ENCODE measurements around the gene APOC3. TPM values are rescaled to one million over a fixed set of nuclear protein-coding genes. Genes with fewer than 3 reads are reported as not detected.

APOC3 gene
- total and polyA plus RNA-seq, 2 experiments from 2014 or later, result 2,125 to 2,309 TPM

DNA sequence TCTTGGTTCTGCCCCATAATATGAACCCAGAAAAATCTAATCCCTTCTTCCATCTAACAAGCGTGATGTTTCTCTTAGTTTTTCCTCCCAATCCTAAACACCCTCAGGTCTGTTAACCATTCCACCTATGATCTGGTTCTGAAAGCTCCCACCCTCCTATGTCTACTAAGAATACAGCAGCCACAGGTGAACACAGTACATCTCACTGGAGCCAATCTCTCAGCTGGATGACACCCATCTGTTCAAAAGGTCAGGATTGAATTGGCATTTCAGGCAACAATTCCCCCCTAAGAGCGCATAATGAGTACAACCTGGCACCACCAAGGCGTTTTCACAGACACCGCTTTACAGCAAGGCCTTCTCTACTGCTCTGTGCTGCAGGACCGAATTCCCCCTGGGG, 26.7 kb downstream of the APOC3 start:
- no peaks in the 10 kb centered on the region for H4K20me1 ChIP-seq (ENCODE audit: insufficient read depth, poor library complexity, severe bottlenecking)

DNA sequence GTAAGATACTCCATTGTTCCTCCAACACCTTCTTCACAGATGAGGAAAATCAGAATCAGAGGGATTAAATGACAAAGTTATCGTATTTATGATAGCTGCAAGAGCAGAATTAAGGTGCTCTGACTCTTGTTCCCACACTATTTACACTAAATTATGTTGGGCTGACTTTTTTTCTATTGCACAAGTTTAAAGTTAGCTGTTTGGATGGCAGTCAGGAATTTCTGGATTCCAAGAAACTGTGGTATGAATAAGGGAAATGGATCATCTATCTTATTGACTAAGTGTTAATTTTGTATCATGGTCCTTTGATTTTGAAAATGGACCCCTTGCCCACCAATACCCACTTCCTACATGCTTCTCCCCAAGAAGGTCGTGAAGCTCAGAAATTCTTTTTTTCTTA, 27.6 kb downstream of the APOC3 start:
- Histone ChIP-seq H3K9me3 (ENCODE audit: low read depth) (no peaks in the 10 kb centered on the region), H3K4me3 (no peak overlapping the region), H3K27me3 (no peaks in the 10 kb centered on the region), H3K4me2 (no peak overlapping the region), H3K4me1 (ENCODE audit: insufficient read depth) (peaks cover 16% of the 10 kb centered on the region), H3K79me2 (no peaks in the 10 kb centered on the region), H4K20me1 (ENCODE audit: insufficient read depth, poor library complexity, severe bottlenecking) (no peaks in the 10 kb centered on the region), H2AFZ (no peak overlapping the region), H3K9me2 (replicated peaks; ENCODE audit: insufficient read depth) (no peaks in the 10 kb centered on the region), H3K27ac (no peak overlapping the region), H3K36me3 (replicated peaks; ENCODE audit: insufficient read depth, low read depth) (no peaks in the 10 kb centered on the region)
- DNase-seq (ENCODE audit: low spot score), result no peak
- 90% methylated on average over 2 of the region's 2 CpGs for WGBS (ENCODE audit: low lambda C conversion rate, missing lambda C conversion rate)
- TF ChIP-seq EZH2phosphoT487 (IDR thresholded peaks at IDR 0.05; ENCODE audit: low read depth, severe bottlenecking, unreplicated experiment), result no peak

More for the DNA sequence above, 26.7 kb downstream of the APOC3 start:
- Histone ChIP-seq H3K27me3 (no peaks in the 10 kb centered on the region), H3K36me3 (replicated peaks; ENCODE audit: insufficient read depth, low read depth) (no peaks in the 10 kb centered on the region), H3K9me3 (ENCODE audit: low read depth) (no peaks in the 10 kb centered on the region), H3K4me3 (no peak overlapping the region), H3K79me2 (no peaks in the 10 kb centered on the region), H3K4me2 (no peak overlapping the region), H3K27ac (no peak overlapping the region), H2AFZ (no peak overlapping the region), H3K4me1 (ENCODE audit: insufficient read depth) (peaks cover 24% of the 10 kb centered on the region), H3K9me2 (replicated peaks; ENCODE audit: insufficient read depth) (no peaks in the 10 kb centered on the region)
- 93% methylated on average over 5 of the region's 5 CpGs for WGBS (ENCODE audit: low lambda C conversion rate, missing lambda C conversion rate)
- TF ChIP-seq EZH2phosphoT487 (IDR thresholded peaks at IDR 0.05; ENCODE audit: low read depth, severe bottlenecking, unreplicated experiment) (no peak), EZH2 (IDR thresholded peaks at IDR 0.05; ENCODE audit: borderline replicate concordance) (no peak)
- TF ChIP-seq, protein P1, sequence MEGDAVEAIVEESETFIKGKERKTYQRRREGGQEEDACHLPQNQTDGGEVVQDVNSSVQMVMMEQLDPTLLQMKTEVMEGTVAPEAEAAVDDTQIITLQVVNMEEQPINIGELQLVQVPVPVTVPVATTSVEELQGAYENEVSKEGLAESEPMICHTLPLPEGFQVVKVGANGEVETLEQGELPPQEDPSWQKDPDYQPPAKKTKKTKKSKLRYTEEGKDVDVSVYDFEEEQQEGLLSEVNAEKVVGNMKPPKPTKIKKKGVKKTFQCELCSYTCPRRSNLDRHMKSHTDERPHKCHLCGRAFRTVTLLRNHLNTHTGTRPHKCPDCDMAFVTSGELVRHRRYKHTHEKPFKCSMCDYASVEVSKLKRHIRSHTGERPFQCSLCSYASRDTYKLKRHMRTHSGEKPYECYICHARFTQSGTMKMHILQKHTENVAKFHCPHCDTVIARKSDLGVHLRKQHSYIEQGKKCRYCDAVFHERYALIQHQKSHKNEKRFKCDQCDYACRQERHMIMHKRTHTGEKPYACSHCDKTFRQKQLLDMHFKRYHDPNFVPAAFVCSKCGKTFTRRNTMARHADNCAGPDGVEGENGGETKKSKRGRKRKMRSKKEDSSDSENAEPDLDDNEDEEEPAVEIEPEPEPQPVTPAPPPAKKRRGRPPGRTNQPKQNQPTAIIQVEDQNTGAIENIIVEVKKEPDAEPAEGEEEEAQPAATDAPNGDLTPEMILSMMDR (IDR thresholded peaks at IDR 0.05; ENCODE audit: poor library complexity), result no peak
- DNase-seq (ENCODE audit: low spot score), result no peak

DNA sequence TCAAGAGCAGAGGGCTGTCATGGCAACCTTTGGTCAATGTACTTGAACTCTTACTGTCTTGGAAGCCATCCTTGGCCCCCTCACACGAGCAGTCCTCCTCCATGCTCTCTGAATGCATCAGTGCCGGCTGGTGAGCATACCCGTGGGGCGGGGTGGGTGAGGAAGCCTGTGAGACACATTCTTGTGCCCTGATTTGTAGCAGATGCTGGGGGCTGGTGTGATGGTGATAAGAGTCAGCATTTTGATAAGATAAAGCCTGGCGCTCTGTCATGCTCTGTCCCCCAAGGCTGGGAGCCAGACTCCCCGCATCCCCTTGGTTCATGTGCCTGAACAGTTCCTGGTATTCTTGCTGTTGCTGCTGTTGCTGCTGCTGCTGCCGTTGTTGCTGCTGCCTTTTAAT, 28.2 kb downstream of the APOC3 start:
- Histone ChIP-seq H3K9me3 (ENCODE audit: low read depth) (no peaks in the 10 kb centered on the region), H3K27ac (no peak overlapping the region), H3K4me1 (ENCODE audit: insufficient read depth) (peaks cover 12% of the 10 kb centered on the region), H3K27me3 (no peaks in the 10 kb centered on the region), H3K36me3 (replicated peaks; ENCODE audit: insufficient read depth, low read depth) (no peaks in the 10 kb centered on the region), H3K79me2 (no peaks in the 10 kb centered on the region), H3K4me2 (no peak overlapping the region), H4K20me1 (ENCODE audit: insufficient read depth, poor library complexity, severe bottlenecking) (no peaks in the 10 kb centered on the region), H2AFZ (no peak overlapping the region), H3K4me3 (no peak overlapping the region), H3K9me2 (replicated peaks; ENCODE audit: insufficient read depth) (no peaks in the 10 kb centered on the region)
- DNase-seq (ENCODE audit: low spot score), result no peak
- TF ChIP-seq EZH2phosphoT487 (IDR thresholded peaks at IDR 0.05; ENCODE audit: low read depth, severe bottlenecking, unreplicated experiment), result no peak
- 58% methylated on average over 7 of the region's 7 CpGs for WGBS (ENCODE audit: low lambda C conversion rate, missing lambda C conversion rate)

DNA sequence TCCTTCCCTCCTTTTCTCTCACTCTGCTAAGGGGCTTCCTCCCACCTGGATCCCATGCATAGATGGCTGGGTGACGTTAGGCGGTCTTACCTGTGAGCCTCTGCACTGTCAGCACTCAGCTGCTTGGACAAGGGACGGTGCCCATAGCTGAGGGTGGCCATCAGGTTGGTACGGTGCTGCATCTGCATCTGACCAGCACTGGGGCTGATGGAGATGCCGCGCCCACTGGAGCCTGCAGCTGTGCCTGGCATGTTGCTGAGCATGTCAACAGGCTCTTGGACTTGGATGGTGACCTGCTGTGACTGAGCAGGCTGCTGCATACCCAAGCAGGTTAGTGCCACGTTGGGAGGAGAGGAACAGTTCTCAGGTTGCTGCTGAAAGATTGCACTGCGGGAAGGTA, 29.5 kb downstream of the APOC3 start:
- Histone ChIP-seq H2AFZ (no peak overlapping the region), H3K79me2 (no peaks in the 10 kb centered on the region), H3K36me3 (replicated peaks; ENCODE audit: insufficient read depth, low read depth) (no peaks in the 10 kb centered on the region), H3K4me3 (no peak overlapping the region), H3K27ac (no peak overlapping the region), H3K27me3 (no peaks in the 10 kb centered on the region), H4K20me1 (ENCODE audit: insufficient read depth, poor library complexity, severe bottlenecking) (no peaks in the 10 kb centered on the region), H3K9me3 (ENCODE audit: low read depth) (no peaks in the 10 kb centered on the region), H3K4me2 (no peak overlapping the region), H3K9me2 (replicated peaks; ENCODE audit: insufficient read depth) (no peaks in the 10 kb centered on the region), H3K4me1 (ENCODE audit: insufficient read depth) (peaks cover 1% of the 10 kb centered on the region)
- DNase-seq (ENCODE audit: low spot score), result no peak
- 99% methylated on average over 8 of the region's 8 CpGs for WGBS (ENCODE audit: low lambda C conversion rate, missing lambda C conversion rate)
- TF ChIP-seq EZH2phosphoT487 (IDR thresholded peaks at IDR 0.05; ENCODE audit: low read depth, severe bottlenecking, unreplicated experiment) (no peak), EZH2 (IDR thresholded peaks at IDR 0.05; ENCODE audit: borderline replicate concordance) (no peak)
- TF ChIP-seq, protein P1 (IDR thresholded peaks at IDR 0.05; ENCODE audit: poor library complexity), result no peak
